ENCODE measurements around the gene POP4.

The POP4 gene

DNA sequence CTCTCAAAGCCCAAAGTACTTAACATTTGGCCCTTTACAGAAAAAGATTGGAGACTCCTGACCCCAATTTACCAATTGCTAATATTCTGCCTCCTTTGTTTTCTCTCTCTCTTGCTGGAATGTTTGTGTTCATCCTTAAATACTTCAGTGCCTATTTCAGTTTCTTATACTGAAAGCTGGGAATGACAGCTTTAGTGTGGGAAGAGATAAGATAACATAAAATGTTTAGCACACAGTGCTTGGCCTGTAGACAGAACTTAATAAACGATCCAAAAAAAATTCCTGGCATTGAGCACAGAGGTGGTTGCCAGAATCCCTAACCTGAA, 56.2 kb downstream of the POP4 start:
- no peak for DNase-seq (ENCODE audit: low read depth, low spot score)

GRCh38 chr19:29662604-29663404, 56.7 kb downstream of the POP4 start:
- DNase-seq (ENCODE audit: low read depth, low spot score) = no peak

GRCh38 chr19:29663861-29664752, 58.0 kb downstream of the POP4 start:
- DNase-seq (ENCODE audit: low read depth, low spot score) = no peak

DNA sequence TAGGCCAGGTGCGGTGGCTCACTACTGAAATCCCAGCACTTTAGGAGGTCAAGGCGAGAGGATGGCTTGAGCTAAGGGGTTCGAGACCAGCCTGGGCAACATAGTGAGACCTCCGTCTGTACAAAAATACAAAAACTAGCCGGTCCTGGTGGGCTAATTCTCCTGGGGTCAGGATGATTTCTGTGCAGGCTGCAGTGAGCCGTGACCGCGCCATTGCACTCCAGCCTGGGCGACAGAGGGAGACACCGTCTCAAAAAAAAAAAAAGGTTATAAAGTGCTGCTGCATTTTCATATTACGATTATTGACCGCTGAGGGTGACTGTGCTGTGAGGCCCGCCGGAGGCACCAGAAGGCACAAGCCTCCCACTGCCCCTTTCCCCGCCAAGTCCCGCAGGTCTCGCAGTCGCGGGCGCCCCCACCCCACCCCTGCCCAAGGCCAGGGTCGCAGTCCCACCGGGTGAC, 58.7 kb downstream of the POP4 start:
- DNase-seq (ENCODE audit: low read depth, low spot score) = no peak

- DNase-seq (ENCODE audit: low read depth, low spot score) = no peak
These were observed 59.2 kb downstream of the POP4 start, which contains the start of gene PLEKHF1 for GRCh38 chr19:29665215-29665825. TSS of gene PLEKHF1 (plus strand) at chr19:29665461. CDS start at chr19:29673840, 8,379 bp downstream.

DNA sequence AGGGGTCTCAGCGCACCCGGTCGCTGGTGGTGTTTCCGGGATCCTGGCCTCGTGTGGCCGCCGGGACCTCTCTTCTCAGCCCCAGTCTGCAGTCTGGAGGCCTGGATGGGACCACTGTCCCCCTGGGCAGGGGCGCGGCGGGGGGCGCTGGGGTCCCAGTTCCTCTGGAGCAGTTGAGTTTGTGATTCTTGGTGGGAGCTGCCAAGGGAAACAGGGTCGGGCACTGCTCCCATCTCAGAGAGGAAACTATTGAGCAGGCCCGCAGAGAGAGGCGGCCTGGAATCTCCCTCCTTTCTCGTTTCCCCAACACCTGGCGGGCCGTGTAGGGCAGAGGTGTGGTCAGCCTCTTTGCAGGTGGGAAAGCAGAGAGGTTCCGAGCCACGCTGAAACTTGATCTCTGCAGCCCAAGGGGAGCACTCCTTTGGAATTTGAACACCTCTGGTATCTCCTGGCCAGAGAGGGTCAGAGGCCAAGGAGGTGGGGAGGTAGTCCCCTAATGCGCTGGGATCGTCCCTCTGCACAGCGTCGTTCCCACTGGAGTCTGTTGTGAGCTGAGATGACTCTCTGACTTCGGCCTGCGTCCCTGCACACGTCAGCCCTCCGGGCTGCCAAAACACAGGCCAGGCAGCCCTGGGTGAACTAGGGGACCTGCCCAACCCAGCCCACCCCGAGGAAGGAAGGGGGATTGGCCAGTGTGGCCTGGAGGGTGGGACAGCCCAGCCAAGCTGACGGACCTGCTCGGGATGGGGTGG, 59.9 kb downstream of the POP4 start:
- no peak for DNase-seq (ENCODE audit: low read depth, low spot score)
